ENCODE data around the gene POM121C.
"Not testable (repeated sequence)": the region's sequence is repeated elsewhere in the genome, so short reads cannot be mapped to it uniquely, and the experiment has no call there.

The POM121C gene

GRCh38 chr7:75374519-75375317 lies 111.4 kb downstream of the POM121C start:
- not testable (repeated sequence) for DNase-seq

GRCh38 chr7:75374144-75374518 lies 112.0 kb downstream of the POM121C start:
- not testable (repeated sequence) for DNase-seq

- not testable (repeated sequence) for DNase-seq
These were observed 118.8 kb downstream of the POM121C start for GRCh38 chr7:75367313-75367712.
